IMR-90 (cell line): Measurements from ENCODE around the gene NNT. TPM values are rescaled to one million over a fixed set of nuclear protein-coding genes. Genes with fewer than 3 reads are reported as not detected.

ENCODE experiments used
- ATAC-seq: fragments of 200-7000 bp; cut with Tn5 transposase; 2 replicates; pipeline ENCODE4 v1.9.1; 2020; ENCODE audit warnings: low read depth, mild to moderate bottlenecking, moderate library complexity
- BruUV-seq: library from RNA; stranded (reverse); fragments of 400-500 nt; replicated peaks from 2 replicates; lab custom pipeline; 2021; lab: Mats Ljungman, UMichigan
- CTCF ChIA-PET: fragments of 300-600 bp; formaldehyde crosslinking; extraction: SDS; loops from one replicate; lab custom pipeline; 2021; ENCODE audit warnings: antibody characterized with exemption; lab: Yijun Ruan, JAX
- POLR2A ChIA-PET: fragments of 300-600 bp; sonication (Branson Sonifier 250); formaldehyde crosslinking; loops from one replicate; lab custom pipeline; 2022; ENCODE audit warnings: antibody characterized with exemption; ENCODE audit not compliant: unreplicated experiment; lab: Charles Lee
- DNase-seq: peaks from one replicate; pipeline ENCODE4 v3.0.0; 2013
- H2AFZ ChIP-seq: replicated peaks from 2 replicates; pipeline ENCODE3; 2013; ENCODE audit warnings: low read length, mild to moderate bottlenecking; ENCODE audit not compliant: poor library complexity
- H2AK5ac ChIP-seq: 2 replicates; pipeline ENCODE4 v1.6.1; 2013; ENCODE audit warnings: low read depth, low read length, inconsistent platforms
- H2AK9ac ChIP-seq: replicated peaks from 2 replicates; pipeline ENCODE3; 2013; ENCODE audit warnings: mild to moderate bottlenecking, low read depth, low read length, moderate library complexity; ENCODE audit not compliant: poor library complexity
- H2BK120ac ChIP-seq: 2 replicates; pipeline ENCODE4 v1.6.1; 2013; ENCODE audit warnings: low read depth, low read length, inconsistent platforms
- H2BK15ac ChIP-seq: 3 replicates; pipeline ENCODE4 v1.6.1; 2013; ENCODE audit warnings: low read depth, low read length, inconsistent platforms
- H2BK20ac ChIP-seq: 2 replicates; pipeline ENCODE4 v1.6.1; 2013; ENCODE audit warnings: low read depth, mild to moderate bottlenecking, inconsistent platforms, low read length, moderate library complexity
- H2BK5ac ChIP-seq: 2 replicates; pipeline ENCODE4 v1.6.1; 2013; ENCODE audit warnings: mild to moderate bottlenecking, low read depth, low read length, inconsistent platforms; ENCODE audit not compliant: poor library complexity, severe bottlenecking
- H3K14ac ChIP-seq: replicated peaks from 2 replicates; pipeline ENCODE4 v1.6.1; 2013; ENCODE audit warnings: low read depth, low read length, inconsistent platforms
- H3K18ac ChIP-seq: 2 replicates; pipeline ENCODE4 v1.6.1; 2013; ENCODE audit warnings: low read depth, low read length, control low read depth
- H3K23ac ChIP-seq: 2 replicates; pipeline ENCODE4 v1.6.1; 2013; ENCODE audit warnings: low read depth, low read length, inconsistent platforms
- H3K27ac ChIP-seq: 2 replicates; pipeline ENCODE4 v1.5.1; 2013; ENCODE audit warnings: mild to moderate bottlenecking, control low read depth, low read length; ENCODE audit not compliant: insufficient read depth
- H3K27me3 ChIP-seq: 2 replicates; pipeline ENCODE4 v1.6.1; 2013; ENCODE audit warnings: low read length; ENCODE audit not compliant: control insufficient read depth, insufficient read depth
- H3K36me3 ChIP-seq: 2 replicates; pipeline ENCODE4 v1.6.1; 2013; ENCODE audit warnings: low read length, mixed read lengths; ENCODE audit not compliant: control insufficient read depth, insufficient read depth
- H3K4ac ChIP-seq: 2 replicates; pipeline ENCODE4 v1.6.1; 2013; ENCODE audit warnings: low read depth, low read length, inconsistent platforms
- H3K4me1 ChIP-seq: 2 replicates; pipeline ENCODE4 v1.6.1; 2013; ENCODE audit warnings: low read length, mixed read lengths; ENCODE audit not compliant: control insufficient read depth, insufficient read depth
- H3K4me2 ChIP-seq: 2 replicates; pipeline ENCODE4 v1.6.1; 2013; ENCODE audit warnings: low read depth, mild to moderate bottlenecking, control low read depth, low read length, moderate library complexity
- H3K4me3 ChIP-seq: 2 replicates; pipeline ENCODE4 v1.5.1; 2013; ENCODE audit warnings: low read depth, mild to moderate bottlenecking, control low read depth, low read length, moderate library complexity; ENCODE audit not compliant: insufficient read depth
- H3K56ac ChIP-seq: 2 replicates; pipeline ENCODE4 v1.6.1; 2013; ENCODE audit warnings: low read length, inconsistent platforms; ENCODE audit not compliant: insufficient read depth; ENCODE audit errors: extremely low read depth
- H3K79me1 ChIP-seq, 2 experiments: 2 replicates each; pipeline ENCODE4 v1.6.1; 2013; ENCODE audit warnings: low read length in 2 of 2, inconsistent platforms in 1 of 2, low read depth in 1 of 2
- H3K9ac ChIP-seq: 2 replicates; pipeline ENCODE4 v1.6.1; 2013; ENCODE audit warnings: low read depth, low read length, control low read depth
- H3K9me1 ChIP-seq: 2 replicates; pipeline ENCODE4 v1.6.1; 2013; ENCODE audit warnings: low read length, inconsistent platforms; ENCODE audit not compliant: insufficient read depth
- H3K9me3 ChIP-seq: 2 replicates; pipeline ENCODE4 v1.6.1; 2013; ENCODE audit warnings: low read length; ENCODE audit not compliant: control insufficient read depth, insufficient read depth
- H4K20me1 ChIP-seq: 2 replicates; pipeline ENCODE4 v1.6.1; 2013; ENCODE audit warnings: low read length, inconsistent platforms; ENCODE audit not compliant: insufficient read depth
- H4K5ac ChIP-seq: 2 replicates; pipeline ENCODE4 v1.6.1; 2013; ENCODE audit warnings: mild to moderate bottlenecking, low read depth, low read length, control low read depth
- H4K8ac ChIP-seq, 2 experiments: 2 replicates each; pipeline ENCODE4 v1.6.1; 2013; ENCODE audit warnings: low read depth in 2 of 2, low read length in 2 of 2, control low read depth in 1 of 2, inconsistent platforms in 1 of 2
- H4K91ac ChIP-seq: 2 replicates; pipeline ENCODE4 v1.6.1; 2013; ENCODE audit warnings: low read depth, low read length, inconsistent platforms; ENCODE audit not compliant: insufficient read depth
- BHLHE40 ChIP-seq: fragments of 150-350 bp; IDR thresholded peaks from 2 replicates; pipeline ENCODE4 v1.6.1; 2016; ENCODE audit warnings: mild to moderate bottlenecking, low read depth, low read length
- CEBPB ChIP-seq: IDR thresholded peaks from 2 replicates; pipeline ENCODE4 v1.6.1; 2012; ENCODE audit warnings: low read depth, low read length, improper control_type of control experiment
- CHD1 ChIP-seq: IDR thresholded peaks from 2 replicates; pipeline ENCODE4 v1.6.1; 2012; ENCODE audit warnings: low read depth, low read length, improper control_type of control experiment
- FOS ChIP-seq: fragments of 150-350 bp; IDR thresholded peaks from 2 replicates; pipeline ENCODE4 v1.6.1; 2016; ENCODE audit warnings: low read depth, low read length
- MAFK ChIP-seq: IDR thresholded peaks from 2 replicates; pipeline ENCODE4 v1.6.1; 2012; ENCODE audit warnings: low read depth, low read length, improper control_type of control experiment
- MAZ ChIP-seq: IDR thresholded peaks from 2 replicates; pipeline ENCODE4 v1.6.1; 2012; ENCODE audit warnings: low read depth, mild to moderate bottlenecking, low read length, improper control_type of control experiment, moderate library complexity, borderline replicate concordance
- MXI1 ChIP-seq: IDR thresholded peaks from 2 replicates; pipeline ENCODE4 v1.6.1; 2012; ENCODE audit warnings: low read depth, mild to moderate bottlenecking, low read length, moderate library complexity, borderline replicate concordance
- NFE2L2 ChIP-seq: fragments of 150-350 bp; IDR thresholded peaks from 2 replicates; pipeline ENCODE4 v1.6.1; 2016; ENCODE audit warnings: low read depth, mild to moderate bottlenecking, low read length
- POLR2A ChIP-seq: IDR thresholded peaks from 2 replicates; pipeline ENCODE4 v1.6.1; 2012; ENCODE audit warnings: mild to moderate bottlenecking, low read depth, low read length
- RAD21 ChIP-seq: IDR thresholded peaks from 2 replicates; pipeline ENCODE4 v1.6.1; 2012; ENCODE audit warnings: low read length, improper control_type of control experiment
- RCOR1 ChIP-seq: IDR thresholded peaks from 2 replicates; pipeline ENCODE4 v1.6.1; 2012; ENCODE audit warnings: mild to moderate bottlenecking, low read length, improper control_type of control experiment; ENCODE audit not compliant: insufficient replicate concordance
- RFX5 ChIP-seq: IDR thresholded peaks from 2 replicates; pipeline ENCODE4 v1.8.0; 2012; ENCODE audit warnings: low read depth, mild to moderate bottlenecking, low read length, moderate library complexity
- SMC3 ChIP-seq: fragments of 150-350 bp; IDR thresholded peaks from 2 replicates; pipeline ENCODE4 v1.6.1; 2016; ENCODE audit warnings: low read depth, mild to moderate bottlenecking, antibody characterized with exemption, low read length, moderate library complexity
- WGBS, 2 experiments: methylation state at CpG; one replicate each; pipeline versions ENCODE4 v1.1.5 to v1.1.7; 2013; ENCODE audit warnings: missing lambda C conversion rate in 2 of 2; ENCODE audit not compliant: insufficient read length in 1 of 2; ENCODE audit errors: extremely low coverage in 2 of 2; 5-methylcytosine and 5-hydroxymethylcytosine counted together
- dilution Hi-C: fragments of 300-500 bp; cut with HindIII; formaldehyde crosslinking; loops from one replicate; pipeline ENCODE4 v1.14.3; 2018; ENCODE audit warnings: low sequenced_read_pairs; ENCODE audit not compliant: unreplicated experiment
- in situ Hi-C: fragments of 300-500 bp; cut with MboI; formaldehyde crosslinking; loops from 3 replicates; pipeline ENCODE4 v1.14.3; 2019; ENCODE audit warnings: low sequenced_read_pairs, inconsistent platforms, mixed read lengths
- intact Hi-C: fragments of 100-400 bp; cut with micrococcal nuclease; formaldehyde crosslinking; loops from 2 replicates; pipeline ENCODE4 v1.10.0; 2022
- polyA plus RNA-seq, 3 experiments: library from polyadenylated mRNA; depleted of rRNA; stranded (reverse); fragments of >200 nt; gene quantifications; 2 replicates each; pipeline ENCODE4 v1.2.3, GENCODE V29; 2012; ENCODE audit warnings: low replicate concordance in 1 of 3
- total RNA-seq: library from RNA; depleted of rRNA; stranded (reverse); fragments of >200 nt; gene quantifications from 2 replicates; pipeline ENCODE4 v1.2.3, GENCODE V29; 2012
- TF ChIP-seq, protein P1 (sequence below): fragments of 150-350 bp; IDR thresholded peaks from 2 replicates; pipeline ENCODE4 v1.6.1; 2016; ENCODE audit warnings: low read depth, mild to moderate bottlenecking, low read length, moderate library complexity, borderline replicate concordance
- TF ChIP-seq, protein P2 (sequence below): fragments of 150-350 bp; IDR thresholded peaks from 2 replicates; pipeline ENCODE4 v1.6.1; 2017; ENCODE audit warnings: mild to moderate bottlenecking, antibody characterized with exemption, low read length, low read depth
- TF ChIP-seq, protein P3 (sequence below): conservative IDR thresholded peaks from 2 replicates; pipeline ENCODE4 v1.5.1; 2012; ENCODE audit warnings: mild to moderate bottlenecking, low read depth, low read length, improper control_type of control experiment

Gene NNT
- total and polyA plus RNA-seq, 2 of the 4 experiments (the other 2 are of a cell fraction): 23.1 to 57.2 TPM

DNA sequence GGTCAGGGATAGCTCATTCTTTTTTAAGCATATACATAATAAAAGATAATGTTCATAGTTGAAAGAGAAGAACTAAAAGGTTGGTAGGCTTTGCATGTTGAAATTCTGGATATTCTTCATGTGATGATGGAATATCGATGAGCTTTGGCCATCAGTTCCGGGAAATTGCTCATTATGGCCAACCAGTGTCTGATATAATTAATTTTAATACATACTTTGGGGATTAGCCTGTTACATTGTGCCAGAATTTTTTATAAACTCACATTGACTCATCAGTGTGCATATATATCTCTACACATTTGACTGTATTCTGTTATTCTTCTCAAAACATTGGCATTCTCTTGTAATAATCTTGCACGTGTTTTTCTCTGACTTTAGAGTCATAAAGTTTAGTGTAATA lies 84.3 kb downstream of the NNT start:
- peak; percentile 39 for DNase-seq
- no peak overlapping the region for H2BK15ac ChIP-seq
- ATAC-seq: peak; percentile 48
- H4K91ac ChIP-seq: no peak overlapping the region
- no TSS peak for BruUV-seq
- no peaks in the 10 kb centered on the region for H3K27me3 ChIP-seq
- intact Hi-C loops (no loop called here), dilution Hi-C loops (no loop called here), in situ Hi-C loops (no loop called here)
- H2AFZ ChIP-seq: no peak overlapping the region
- no peak overlapping the region for H3K56ac ChIP-seq
- no peak overlapping the region for H3K23ac ChIP-seq
- H4K8ac ChIP-seq: no peak overlapping the region
- no peaks in the 10 kb centered on the region for H3K9me3 ChIP-seq
- POLR2A ChIA-PET: interaction anchor here (0.5 kb wide), 1 partner anchor 38 kb away, joined by 3 read pairs; no protein-coding TSS in a partner anchor
- no peak overlapping the region for H2AK5ac ChIP-seq
- WGBS, 2 experiments: no CpG with 5 or more reads among the region's 3 CpGs
- H4K20me1 ChIP-seq: no peaks in the 10 kb centered on the region
- no peak overlapping the region for H3K4ac ChIP-seq
- no peak overlapping the region for H4K5ac ChIP-seq
- no peak for TF ChIP-seq POLR2A
- TF ChIP-seq MAZ: no peak
- no peak for TF ChIP-seq MXI1
- TF ChIP-seq NFE2L2: no peak
- TF ChIP-seq, protein P1, sequence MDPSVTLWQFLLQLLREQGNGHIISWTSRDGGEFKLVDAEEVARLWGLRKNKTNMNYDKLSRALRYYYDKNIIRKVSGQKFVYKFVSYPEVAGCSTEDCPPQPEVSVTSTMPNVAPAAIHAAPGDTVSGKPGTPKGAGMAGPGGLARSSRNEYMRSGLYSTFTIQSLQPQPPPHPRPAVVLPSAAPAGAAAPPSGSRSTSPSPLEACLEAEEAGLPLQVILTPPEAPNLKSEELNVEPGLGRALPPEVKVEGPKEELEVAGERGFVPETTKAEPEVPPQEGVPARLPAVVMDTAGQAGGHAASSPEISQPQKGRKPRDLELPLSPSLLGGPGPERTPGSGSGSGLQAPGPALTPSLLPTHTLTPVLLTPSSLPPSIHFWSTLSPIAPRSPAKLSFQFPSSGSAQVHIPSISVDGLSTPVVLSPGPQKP: no peak
- TF ChIP-seq FOS: no peak
- no peak for TF ChIP-seq RFX5
- no peak for TF ChIP-seq MAFK
- TF ChIP-seq, protein P2, sequence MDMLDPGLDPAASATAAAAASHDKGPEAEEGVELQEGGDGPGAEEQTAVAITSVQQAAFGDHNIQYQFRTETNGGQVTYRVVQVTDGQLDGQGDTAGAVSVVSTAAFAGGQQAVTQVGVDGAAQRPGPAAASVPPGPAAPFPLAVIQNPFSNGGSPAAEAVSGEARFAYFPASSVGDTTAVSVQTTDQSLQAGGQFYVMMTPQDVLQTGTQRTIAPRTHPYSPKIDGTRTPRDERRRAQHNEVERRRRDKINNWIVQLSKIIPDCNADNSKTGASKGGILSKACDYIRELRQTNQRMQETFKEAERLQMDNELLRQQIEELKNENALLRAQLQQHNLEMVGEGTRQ: no peak
- TF ChIP-seq, protein P3, sequence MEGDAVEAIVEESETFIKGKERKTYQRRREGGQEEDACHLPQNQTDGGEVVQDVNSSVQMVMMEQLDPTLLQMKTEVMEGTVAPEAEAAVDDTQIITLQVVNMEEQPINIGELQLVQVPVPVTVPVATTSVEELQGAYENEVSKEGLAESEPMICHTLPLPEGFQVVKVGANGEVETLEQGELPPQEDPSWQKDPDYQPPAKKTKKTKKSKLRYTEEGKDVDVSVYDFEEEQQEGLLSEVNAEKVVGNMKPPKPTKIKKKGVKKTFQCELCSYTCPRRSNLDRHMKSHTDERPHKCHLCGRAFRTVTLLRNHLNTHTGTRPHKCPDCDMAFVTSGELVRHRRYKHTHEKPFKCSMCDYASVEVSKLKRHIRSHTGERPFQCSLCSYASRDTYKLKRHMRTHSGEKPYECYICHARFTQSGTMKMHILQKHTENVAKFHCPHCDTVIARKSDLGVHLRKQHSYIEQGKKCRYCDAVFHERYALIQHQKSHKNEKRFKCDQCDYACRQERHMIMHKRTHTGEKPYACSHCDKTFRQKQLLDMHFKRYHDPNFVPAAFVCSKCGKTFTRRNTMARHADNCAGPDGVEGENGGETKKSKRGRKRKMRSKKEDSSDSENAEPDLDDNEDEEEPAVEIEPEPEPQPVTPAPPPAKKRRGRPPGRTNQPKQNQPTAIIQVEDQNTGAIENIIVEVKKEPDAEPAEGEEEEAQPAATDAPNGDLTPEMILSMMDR: no peak
- no peak for TF ChIP-seq BHLHE40
- no peak for TF ChIP-seq CEBPB
- TF ChIP-seq SMC3: no peak
- TF ChIP-seq RCOR1: no peak
- no peak for TF ChIP-seq RAD21
- no peak for TF ChIP-seq CHD1
- H2BK5ac ChIP-seq: no peak overlapping the region
- CTCF ChIA-PET: no interaction called here
- H3K27ac ChIP-seq: no peak overlapping the region
- no peak overlapping the region for H3K9ac ChIP-seq
- 0 out of 2 replicates have a peak, but pooled peaks cover under 1% of the 10 kb centered on the region for H3K36me3 ChIP-seq
- H2BK120ac ChIP-seq: no peak overlapping the region
- 0 out of 2 replicates have a peak, but pooled peaks cover 2% of the 10 kb centered on the region for H3K4me1 ChIP-seq
- no peak overlapping the region for H2AK9ac ChIP-seq
- H3K9me1 ChIP-seq: no peaks in the 10 kb centered on the region
- no peak overlapping the region for H3K18ac ChIP-seq
- peaks cover 0 to 8% of the 10 kb centered on the region in 2 experiments; a peak in 2 of 4 replicates for H3K79me1 ChIP-seq
- H2BK20ac ChIP-seq: no peak overlapping the region
- H3K4me2 ChIP-seq: no peak overlapping the region
- H3K14ac ChIP-seq: no peak overlapping the region
- H3K4me3 ChIP-seq: no peak overlapping the region
